ENCODE data around the gene DESI1.
"Not testable (repeated sequence)": the region's sequence is repeated elsewhere in the genome, so short reads cannot be mapped to it uniquely, and the experiment has no call there.

DESI1 gene

DNA sequence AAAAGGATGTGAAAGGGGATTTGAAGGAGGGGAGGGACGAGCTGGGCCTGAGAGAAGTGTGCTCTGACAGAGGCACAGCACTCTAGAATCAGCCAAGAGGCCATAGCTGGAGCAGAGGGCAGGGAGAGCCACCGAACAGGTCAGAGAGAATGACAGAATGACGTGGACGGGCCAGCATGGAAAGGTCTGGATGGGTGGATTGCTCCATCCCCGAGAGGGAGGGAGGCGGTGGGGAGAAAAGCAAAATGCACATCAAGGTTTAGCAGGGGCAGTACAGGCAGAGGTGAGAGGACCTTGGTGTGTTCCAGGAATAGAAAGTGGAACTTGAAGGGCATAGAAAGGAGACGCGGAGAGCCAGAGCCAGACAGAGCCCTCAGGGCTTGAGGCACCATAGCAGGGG, 38.1 kb downstream of the DESI1 start:
- DNase-seq: no peak

DNA sequence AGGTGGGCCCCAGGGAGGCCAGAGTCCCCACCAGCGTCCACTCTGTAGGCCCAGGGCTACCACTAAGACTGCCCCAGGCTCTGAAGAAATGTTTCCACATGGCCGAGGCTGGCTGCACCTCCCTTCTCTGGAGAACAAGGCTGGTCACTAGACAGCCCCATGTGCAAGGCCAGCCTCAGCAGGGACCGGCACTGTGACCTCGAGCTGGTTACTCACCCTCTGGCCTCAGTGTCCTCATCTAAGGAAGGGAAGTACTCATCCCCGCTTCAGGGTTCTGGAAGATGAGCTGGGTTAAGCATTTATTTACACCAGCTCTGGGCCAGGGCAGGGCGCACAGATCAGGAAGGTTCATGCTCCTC, 40.9 kb downstream of the DESI1 start:
- no peak for DNase-seq

- no peak for DNase-seq
Observed at GRCh38 chr22:41579297-41579996, 41.4 kb downstream of the DESI1 start.

GRCh38 chr22:41578818-41579217, 42.0 kb downstream of the DESI1 start:
- DNase-seq: no peak

GRCh38 chr22:41578114-41578513, 42.7 kb downstream of the DESI1 start:
- no peak for DNase-seq

GRCh38 chr22:41576877-41577276, 44.0 kb downstream of the DESI1 start:
- peak in 1 of 2 donors; percentile 40 for DNase-seq

DNA sequence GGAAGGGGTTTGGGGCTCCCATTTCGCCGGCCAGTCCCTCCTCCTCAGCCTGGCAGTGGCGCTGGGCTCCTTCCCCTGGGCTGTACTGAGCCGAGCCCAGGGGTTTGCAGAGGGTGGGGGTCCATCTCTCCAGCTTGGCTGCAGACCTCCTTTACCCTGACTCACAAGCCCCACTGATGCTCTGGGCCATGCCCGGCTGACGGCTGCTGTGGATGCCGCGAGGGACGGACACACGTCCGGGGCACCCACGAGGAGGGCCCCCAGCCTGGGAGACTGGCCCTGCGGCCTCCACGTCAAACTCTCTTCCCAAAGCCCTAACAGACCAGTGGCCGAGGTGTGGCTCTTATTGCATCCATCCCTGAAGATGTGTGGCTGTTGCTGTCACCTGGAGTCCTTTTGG, 45.3 kb downstream of the DESI1 start:
- DNase-seq: no peak

DNA sequence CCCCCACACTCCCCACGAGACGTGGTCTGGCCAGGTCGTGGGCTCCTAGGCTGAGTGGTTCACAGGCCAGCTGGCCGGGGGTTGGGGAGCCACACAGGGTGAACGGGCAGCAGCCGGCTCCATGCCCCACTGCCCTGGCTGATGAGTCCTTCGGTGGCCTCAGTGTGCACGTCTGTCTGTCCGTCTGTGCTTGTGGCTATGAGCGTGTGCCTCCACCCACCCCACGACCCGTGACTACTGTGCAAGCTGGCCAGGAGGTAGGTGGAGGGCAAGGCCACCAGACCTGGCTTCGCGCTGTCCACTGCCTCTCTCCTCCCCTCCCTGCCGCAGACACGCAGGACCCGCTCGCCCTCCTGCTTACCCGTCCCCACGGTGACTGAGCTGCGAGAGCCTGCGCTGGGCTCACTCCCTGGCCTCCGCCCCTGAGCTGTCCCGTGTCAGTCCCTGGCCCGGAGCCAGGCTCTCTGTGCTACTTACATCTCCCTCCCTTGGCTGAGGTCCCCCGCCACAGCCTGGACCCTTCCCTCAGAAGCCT, 45.9 kb downstream of the DESI1 start:
- no peak for DNase-seq

- no peak for DNase-seq
Observed at GRCh38 chr22:41573677-41574076, 47.2 kb downstream of the DESI1 start.

DNA sequence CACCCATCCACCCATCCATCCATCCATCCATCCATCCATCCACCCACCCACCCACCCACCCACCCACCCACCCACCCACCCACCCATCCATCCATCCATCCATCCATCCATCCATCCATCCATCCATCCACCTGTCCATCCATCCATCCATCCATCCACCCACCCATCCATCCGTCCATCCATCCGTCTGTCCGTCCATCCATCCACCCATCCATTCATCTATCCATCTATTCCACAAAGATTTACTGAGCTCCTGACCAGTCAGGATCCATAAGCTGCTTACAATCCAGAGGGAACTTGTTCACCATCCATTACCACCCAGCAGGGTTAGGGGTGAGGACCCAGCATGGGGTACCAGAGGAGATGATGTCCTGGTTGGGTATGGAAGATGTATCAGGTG, 48.5 kb downstream of the DESI1 start:
- DNase-seq: not testable (repeated sequence)

DNA sequence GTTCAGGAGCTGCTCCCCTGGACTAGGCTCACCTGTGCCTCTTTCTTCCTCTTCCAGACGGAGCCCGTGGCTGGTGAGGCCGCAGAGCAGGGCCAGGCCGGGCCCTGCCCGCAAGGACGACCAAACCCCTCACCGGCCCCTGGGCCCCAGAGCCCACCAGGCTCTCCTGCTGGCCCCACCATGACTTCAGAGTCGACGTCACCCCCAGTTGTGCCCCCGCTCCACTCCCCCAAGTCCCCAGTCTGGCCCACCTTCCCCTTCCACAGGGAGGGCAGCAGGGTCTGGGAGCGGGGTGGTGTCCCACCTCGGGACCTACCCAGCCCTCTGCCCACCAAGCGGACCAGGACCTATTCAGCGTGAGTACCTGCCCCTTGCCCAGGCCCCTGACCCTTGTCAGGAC, 49.1 kb downstream of the DESI1 start:
- DNase-seq: no peak

- DNase-seq: no peak
Observed at GRCh38 chr22:41570221-41570620, 50.6 kb downstream of the DESI1 start.

DNA sequence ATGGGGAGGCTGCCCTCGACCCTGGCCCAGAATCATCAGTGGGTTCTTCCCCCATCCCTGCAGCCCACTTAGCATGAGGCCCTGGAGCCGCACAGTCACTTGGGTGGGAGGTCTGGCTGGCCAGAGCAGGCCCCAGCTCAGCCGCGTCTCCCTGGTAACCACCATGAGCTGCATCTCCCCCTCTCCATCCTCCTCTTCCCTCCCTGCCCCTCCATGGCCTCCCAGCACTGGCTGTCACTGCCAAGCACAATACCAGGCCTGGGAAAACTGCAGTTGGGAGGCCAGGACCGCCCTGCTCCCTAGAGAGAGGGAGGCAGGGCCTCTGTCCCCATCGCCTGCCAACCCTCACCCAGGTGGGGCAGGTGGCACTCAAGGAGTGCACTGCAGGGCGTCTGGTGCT, 52.0 kb downstream of the DESI1 start:
- DNase-seq: no peak

GRCh38 chr22:41567512-41567768, 53.4 kb downstream of the DESI1 start:
- no peak for DNase-seq

DNA sequence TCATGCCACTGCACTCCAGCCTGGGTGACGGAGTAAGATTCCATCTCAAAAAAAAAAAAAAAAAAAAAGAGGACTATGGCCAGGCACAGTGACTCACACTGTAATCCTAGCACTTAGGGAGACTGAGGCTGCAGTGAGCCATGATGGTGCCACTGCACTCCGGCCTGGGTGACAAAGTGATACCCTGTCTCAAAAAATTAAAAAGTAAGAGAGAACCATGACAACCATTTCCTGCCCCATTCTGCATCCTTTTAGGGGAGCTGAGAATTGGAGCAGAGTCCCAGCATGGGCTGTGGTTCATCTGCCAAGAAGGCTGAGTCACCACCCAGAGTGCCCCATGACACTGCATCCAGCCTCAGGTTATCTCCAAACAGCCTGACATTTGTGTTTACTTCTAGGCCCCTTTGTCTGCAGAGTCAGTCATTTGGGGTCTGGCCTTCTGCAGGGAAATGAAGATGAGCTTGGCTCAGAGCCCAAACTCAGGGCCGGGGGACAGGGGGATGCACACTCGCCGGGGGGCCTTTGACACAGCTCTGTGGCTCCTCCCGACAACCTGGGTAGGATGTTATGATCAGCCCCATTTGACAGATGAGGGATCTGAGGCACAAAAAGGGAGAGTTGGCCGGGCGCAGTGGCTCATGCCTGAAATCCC, 55.3 kb downstream of the DESI1 start:
- DNase-seq: peak in 1 of 2 donors; percentile 24

DNA sequence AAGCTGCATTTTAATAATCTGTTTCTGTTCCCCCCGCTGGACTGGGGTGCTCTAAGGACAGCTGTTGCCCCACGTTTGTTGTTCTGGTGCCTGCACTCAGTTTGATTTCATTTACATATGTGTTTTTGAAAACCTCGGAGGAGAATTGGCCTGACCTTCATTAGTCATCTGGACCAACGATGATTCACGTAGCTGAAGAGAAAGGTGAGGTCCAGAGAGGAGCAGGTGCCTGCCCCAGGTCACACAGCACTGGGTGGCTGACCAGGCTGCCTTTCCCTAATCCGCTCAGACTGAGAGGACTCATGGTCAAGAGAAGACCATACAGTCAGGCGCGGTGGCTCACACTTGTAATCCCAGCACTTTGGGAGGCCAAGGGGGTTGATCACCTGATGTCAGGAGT, 56.3 kb downstream of the DESI1 start:
- no peak for DNase-seq

DNA sequence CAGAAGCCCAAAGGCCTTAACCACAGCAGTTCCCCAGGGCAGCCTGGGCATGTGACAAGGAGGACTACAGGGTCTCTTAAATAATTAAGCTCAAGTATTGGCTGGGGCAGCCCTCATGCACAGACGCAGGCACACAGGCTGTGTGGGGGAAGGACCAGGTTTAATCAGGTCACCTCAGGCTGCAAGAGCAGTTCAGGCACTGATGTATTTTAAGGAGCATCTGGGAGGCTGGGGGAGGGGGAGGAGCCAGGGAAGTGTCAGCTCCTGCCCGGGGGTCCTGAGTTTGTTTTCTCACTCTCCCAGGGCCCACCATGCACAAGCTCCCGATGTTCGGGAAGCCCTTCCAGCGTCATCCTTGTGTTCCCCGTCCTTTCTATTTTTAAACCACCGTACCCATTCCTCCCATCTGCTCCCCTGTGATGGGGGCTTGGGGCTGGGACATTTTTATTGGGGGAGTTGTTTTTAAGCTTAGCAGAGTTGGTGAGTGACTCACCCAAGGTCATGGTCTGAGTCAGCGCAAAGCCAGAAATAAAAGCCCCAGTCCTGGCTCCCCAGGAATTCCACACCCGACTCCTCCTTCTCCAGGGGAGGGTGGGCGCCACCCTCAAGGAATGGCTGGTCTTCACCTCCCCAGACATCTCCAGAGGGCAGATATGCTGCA, 57.7 kb downstream of the DESI1 start:
- no peak for DNase-seq

DNA sequence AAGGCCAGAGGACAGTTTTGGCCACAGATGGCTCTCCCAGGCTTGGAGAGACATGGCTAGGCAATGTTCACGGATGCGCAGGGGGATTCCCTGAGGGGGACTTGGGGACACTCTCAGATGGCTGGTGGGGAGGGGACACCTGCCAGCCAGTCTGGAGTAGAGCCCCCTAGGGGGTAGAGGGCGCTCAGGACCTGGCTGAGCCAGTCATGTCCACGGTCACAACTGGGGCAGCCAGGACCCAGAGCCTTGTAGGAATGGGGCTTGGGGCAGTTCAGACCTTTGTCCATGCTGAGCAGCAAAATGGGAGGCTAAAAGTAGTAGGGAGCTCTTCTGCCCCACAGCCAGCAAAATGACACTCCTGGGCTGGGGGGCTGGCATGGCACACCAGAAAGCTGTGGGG, 58.4 kb downstream of the DESI1 start:
- DNase-seq: no peak

DNA sequence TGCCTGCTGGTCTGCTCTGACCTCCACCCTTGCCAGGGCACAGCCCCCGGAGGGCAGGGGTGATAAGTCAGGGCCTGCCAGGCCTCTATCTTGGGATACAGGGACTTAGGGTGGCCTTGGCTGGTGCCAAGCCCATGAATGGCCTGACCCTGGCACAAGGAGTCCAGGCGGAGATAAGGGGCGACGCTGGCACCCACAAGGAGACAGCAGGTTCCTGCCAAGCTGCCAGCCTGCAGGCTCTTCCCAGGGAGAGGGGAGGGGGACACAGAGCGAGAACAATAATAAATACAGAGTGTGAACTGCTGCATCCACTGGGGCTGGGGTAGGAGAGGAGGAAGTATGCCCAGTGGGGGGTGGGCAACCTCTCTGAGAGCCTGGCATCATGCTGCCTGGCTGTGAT, 59.1 kb downstream of the DESI1 start:
- no peak for DNase-seq

GRCh38 chr22:41561335-41561734, 59.5 kb downstream of the DESI1 start:
- DNase-seq: no peak

DNA sequence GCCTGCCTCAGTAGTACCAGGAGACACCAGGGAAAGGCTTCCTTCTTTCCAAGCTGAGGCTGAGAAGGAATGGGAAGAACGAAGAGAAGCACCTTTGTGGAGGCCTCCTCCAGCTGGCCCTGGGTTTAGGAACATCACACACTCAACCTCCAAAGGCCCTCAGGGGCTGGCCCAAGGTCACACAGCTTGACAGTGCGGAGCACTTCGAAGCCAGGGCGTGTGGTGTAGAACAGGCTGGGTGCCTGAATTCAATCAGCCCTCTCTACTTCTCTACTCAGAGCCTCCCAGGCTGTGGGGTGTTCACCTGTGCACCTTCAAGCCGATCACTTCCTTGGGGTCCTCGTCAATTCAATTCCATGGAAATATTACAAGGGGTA, 60.8 kb downstream of the DESI1 start:
- DNase-seq: no peak

DNA sequence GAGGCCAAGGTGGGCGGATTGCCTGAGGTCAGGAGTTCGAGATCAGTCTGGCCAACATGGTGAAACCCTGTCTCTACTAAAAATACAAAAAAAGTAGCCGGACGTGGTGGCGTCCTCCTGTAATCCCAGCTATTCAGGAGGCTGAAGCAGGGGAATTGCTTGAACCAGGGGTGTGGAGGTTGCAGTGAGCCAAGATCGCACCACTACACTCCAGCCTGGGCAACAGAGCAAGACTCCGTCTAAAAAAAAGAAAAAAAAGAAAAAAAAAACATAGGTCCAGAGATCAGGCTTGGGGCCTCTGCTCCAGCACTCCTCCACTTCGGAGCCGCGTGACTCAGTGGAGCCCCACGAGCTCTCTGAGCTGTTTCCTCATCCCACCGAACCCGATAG, 62.6 kb downstream of the DESI1 start:
- DNase-seq: not testable (repeated sequence)

DNA sequence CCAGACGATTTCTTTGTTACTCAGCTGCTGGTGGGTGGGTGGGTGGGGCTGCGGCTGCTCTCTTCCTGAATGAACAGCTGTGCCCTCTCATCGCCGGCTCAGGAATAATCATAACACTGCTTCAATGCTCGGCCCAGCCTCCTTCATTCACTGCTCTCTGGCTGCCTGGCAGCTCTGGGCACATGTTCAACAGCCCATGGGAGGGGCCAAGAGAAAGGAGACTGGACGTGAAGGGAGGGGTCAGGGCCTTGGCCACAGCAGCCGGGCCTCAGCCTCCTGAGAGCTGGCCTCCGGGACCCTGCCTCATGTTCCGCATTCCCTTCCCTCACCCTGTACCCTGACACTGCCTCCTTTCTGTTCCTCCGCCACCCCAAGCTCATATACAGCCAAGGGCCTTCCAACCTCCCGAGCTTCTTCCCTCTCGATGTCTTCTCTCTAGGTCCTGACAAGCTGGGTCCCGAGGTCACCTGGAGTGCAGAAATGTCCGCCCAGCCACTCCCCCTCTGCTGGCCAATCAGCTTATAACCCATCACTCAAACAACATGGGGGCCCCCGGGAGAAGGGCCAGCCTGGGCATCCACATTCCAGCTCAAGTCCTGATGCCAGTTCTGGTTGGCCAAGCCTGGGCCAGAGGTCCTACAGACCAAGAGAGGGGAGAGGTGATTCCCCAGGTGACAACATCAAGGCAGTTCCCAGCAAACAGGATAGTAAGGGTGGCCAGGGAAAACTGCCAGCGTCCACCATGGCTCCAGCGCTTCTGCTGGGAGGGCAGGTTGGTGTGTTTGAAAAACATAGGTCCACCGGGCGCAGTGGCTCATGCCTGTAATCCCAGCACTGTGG, 63.2 kb downstream of the DESI1 start:
- DNase-seq: peak in 1 of 2 donors; percentile 24

GRCh38 chr22:41556561-41556960, 64.3 kb downstream of the DESI1 start:
- no peak for DNase-seq

Measured in stimulated activated CD4-positive, alpha-beta T cell treated with anti-CD3 and anti-CD28 coated beads, Interleukin-2, amount 100 ng/mL, for 24 hours (primary cell).